Caco-2 (cell line): Measurements from ENCODE around the gene CFAP46. TPM values are rescaled to one million over a fixed set of nuclear protein-coding genes. Genes with fewer than 3 reads are reported as not detected.
"Not testable (repeated sequence)": the region's sequence is repeated elsewhere in the genome, so short reads cannot be mapped to it uniquely, and the experiment has no call there.

ENCODE experiments used
- BruUV-seq: library from RNA; stranded (reverse); fragments of 400-500 nt; replicated peaks from 2 replicates; lab custom pipeline; 2021; lab: Mats Ljungman, UMichigan
- CTCF ChIA-PET: fragments of 300-600 bp; sonication (Branson Sonifier 250); formaldehyde crosslinking; loops from one replicate; lab custom pipeline; 2022; ENCODE audit warnings: antibody characterized with exemption; lab: Charles Lee
- POLR2A ChIA-PET: fragments of 300-600 bp; sonication (Branson Sonifier 250); formaldehyde crosslinking; loops from one replicate; lab custom pipeline; 2022; ENCODE audit warnings: antibody characterized with exemption; lab: Charles Lee
- DNase-seq, 2 experiments: peaks; one replicate each; pipeline versions ENCODE4 v3.0.0 to v3.0.0-alpha.2; 2020 to 2022
- H3K27me3 ChIP-seq: replicated peaks from 2 replicates; pipeline ENCODE4 v1.6.0; 2011; ENCODE audit warnings: low read length; ENCODE audit not compliant: control insufficient read depth, insufficient read depth
- H3K36me3 ChIP-seq: 2 replicates; pipeline ENCODE4 v1.5.1; 2011; ENCODE audit warnings: low read length; ENCODE audit not compliant: control insufficient read depth, insufficient read depth
- H3K4me1 ChIP-seq: fragments of 250-450 bp; sonication (Bioruptor Pico); 2 replicates; pipeline ENCODE4 v1.5.1; 2020; ENCODE audit warnings: mild to moderate bottlenecking
- H3K4me3 ChIP-seq: 2 replicates; pipeline ENCODE4 v1.5.1; 2011; ENCODE audit warnings: low read depth, mild to moderate bottlenecking, control low read depth, low read length
- H3K9me3 ChIP-seq: fragments of 250-450 bp; sonication (Bioruptor Pico); 2 replicates; pipeline ENCODE4 v1.5.1; 2020; ENCODE audit warnings: mild to moderate bottlenecking, moderate library complexity
- H3K27ac Mint-ChIP-seq: one replicate; pipeline ENCODE4 v1.8.0; 2022; ENCODE audit warnings: mixed read lengths; ENCODE audit not compliant: unreplicated experiment
- H3K27me3 Mint-ChIP-seq: one replicate; pipeline ENCODE4 v1.8.0; 2022; ENCODE audit warnings: mixed read lengths; ENCODE audit not compliant: insufficient read depth, unreplicated experiment
- H3K36me3 Mint-ChIP-seq: one replicate; pipeline ENCODE4 v1.8.0; 2022; ENCODE audit warnings: mild to moderate bottlenecking, mixed read lengths; ENCODE audit not compliant: insufficient read depth, unreplicated experiment
- H3K4me1 Mint-ChIP-seq: one replicate; pipeline ENCODE4 v1.8.0; 2022; ENCODE audit warnings: low read depth, mixed read lengths; ENCODE audit not compliant: unreplicated experiment
- H3K4me3 Mint-ChIP-seq: one replicate; pipeline ENCODE4 v1.8.0; 2022; ENCODE audit warnings: mild to moderate bottlenecking, moderate library complexity, mixed read lengths; ENCODE audit not compliant: unreplicated experiment
- H3K9me3 Mint-ChIP-seq: one replicate; pipeline ENCODE4 v1.8.0; 2022; ENCODE audit warnings: mixed read lengths; ENCODE audit not compliant: unreplicated experiment
- intact Hi-C: fragments of 100-400 bp; cut with micrococcal nuclease; formaldehyde crosslinking; loops from one replicate; pipeline ENCODE4 v1.10.0; 2022; ENCODE audit not compliant: unreplicated experiment
- total RNA-seq: library from RNA; stranded (reverse); gene quantifications from 2 replicates; pipeline ENCODE4 v1.2.3, GENCODE V29; 2022
- TF ChIP-seq, protein P1 (sequence below), 2 experiments: fragments of 200-600 bp in 1 of 2; IDR thresholded peaks; 1 replicate in 1 of 2; 2 replicates in 1 of 2; pipeline versions ENCODE4 v1.5.1 to v1.8.0; 2011 to 2022; ENCODE audit warnings: antibody characterized with exemption in 1 of 2, control low read depth in 1 of 2, inconsistent platforms in 1 of 2, low read depth in 1 of 2, low read length in 1 of 2, mild to moderate bottlenecking in 1 of 2, moderate library complexity in 1 of 2; ENCODE audit not compliant: insufficient read depth in 1 of 2, severe bottlenecking in 1 of 2, unreplicated experiment in 1 of 2

Gene CFAP46
- total RNA-seq, 1 experiment from 2014 or later: not detected

DNA sequence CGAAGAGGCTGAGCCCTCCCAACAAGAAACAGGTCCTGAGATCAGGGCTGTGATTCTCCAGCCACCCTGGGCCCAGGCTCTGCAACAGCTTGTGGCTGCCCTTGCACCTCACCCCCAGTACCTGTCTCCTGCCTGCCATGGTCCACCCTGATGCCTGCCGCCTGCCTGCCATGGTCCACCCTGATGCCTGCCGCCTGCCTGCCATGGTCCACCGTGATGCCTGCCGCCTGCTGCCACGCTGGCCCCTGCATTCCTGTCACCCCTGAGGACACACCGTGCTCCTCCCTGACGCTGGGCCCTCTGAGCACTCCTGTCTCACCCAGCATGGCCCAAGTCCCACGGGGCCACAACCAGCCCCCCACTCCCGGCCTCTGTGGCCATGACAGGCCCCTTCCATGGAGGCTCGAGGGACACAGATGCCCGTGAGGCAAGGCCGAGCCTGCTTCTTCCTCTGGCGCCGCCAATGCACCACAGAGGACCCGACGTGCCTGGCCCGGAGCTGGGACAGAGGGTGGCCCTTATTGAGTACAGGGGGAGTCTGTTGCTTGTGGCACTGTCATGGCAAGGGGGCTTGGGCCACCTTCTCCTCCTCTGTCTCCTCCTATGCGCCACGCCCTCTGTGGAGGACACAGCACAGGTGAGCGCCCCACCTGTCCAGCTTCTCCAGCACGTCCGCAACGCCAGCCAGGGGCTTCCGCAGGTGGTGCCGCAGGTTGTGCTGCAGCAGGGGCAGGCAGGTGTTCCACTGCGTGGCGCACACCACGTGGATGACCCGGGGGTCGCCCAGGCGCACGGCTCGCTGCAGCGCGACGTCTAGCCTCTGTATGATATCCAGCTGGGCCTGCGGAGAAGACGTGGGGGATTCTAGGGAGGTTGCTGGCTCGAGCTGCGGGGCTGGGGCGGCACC is 18.1 kb downstream of the CFAP46 start:
- no peaks in the 10 kb centered on the region for H3K4me1 ChIP-seq

DNA sequence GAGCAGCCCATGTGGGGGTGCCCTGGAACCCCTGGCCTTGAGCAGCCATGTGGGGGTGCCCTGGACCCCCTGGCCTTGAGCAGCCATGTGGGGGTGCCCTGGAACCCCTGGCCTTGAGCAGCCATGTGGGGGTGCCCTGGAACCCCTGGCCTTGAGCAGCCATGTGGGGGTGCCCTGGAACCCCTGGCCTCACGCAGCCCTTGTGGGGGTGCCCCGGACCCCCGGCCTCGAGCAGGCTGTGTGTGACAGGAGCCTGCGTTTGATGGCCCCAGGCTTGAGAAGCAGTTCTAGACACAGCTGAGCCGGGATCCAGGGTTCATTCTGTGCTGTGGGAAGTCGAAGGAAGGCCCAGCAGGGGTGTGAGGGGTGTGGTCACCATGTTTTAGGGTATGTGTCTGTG is 19.0 kb downstream of the CFAP46 start:
- H3K4me1 Mint-ChIP-seq, intact Hi-C loops, H3K4me3 ChIP-seq, H3K27me3 ChIP-seq, DNase-seq, H3K36me3 ChIP-seq, H3K9me3 Mint-ChIP-seq, H3K27ac Mint-ChIP-seq, H3K36me3 Mint-ChIP-seq, H3K4me1 ChIP-seq, BruUV-seq, POLR2A ChIA-PET, CTCF ChIA-PET, H3K4me3 Mint-ChIP-seq, H3K9me3 ChIP-seq: not testable (repeated sequence)
- peaks cover 17% of the 10 kb centered on the region for H3K27me3 Mint-ChIP-seq

More for the DNA sequence above, 18.1 kb downstream of the CFAP46 start:
- H3K9me3 ChIP-seq: no peaks in the 10 kb centered on the region
- no peaks in the 10 kb centered on the region for H3K36me3 Mint-ChIP-seq
- no peak overlapping the region for H3K4me3 Mint-ChIP-seq
- no peaks in the 10 kb centered on the region for H3K9me3 Mint-ChIP-seq
- TF ChIP-seq, protein P1, sequence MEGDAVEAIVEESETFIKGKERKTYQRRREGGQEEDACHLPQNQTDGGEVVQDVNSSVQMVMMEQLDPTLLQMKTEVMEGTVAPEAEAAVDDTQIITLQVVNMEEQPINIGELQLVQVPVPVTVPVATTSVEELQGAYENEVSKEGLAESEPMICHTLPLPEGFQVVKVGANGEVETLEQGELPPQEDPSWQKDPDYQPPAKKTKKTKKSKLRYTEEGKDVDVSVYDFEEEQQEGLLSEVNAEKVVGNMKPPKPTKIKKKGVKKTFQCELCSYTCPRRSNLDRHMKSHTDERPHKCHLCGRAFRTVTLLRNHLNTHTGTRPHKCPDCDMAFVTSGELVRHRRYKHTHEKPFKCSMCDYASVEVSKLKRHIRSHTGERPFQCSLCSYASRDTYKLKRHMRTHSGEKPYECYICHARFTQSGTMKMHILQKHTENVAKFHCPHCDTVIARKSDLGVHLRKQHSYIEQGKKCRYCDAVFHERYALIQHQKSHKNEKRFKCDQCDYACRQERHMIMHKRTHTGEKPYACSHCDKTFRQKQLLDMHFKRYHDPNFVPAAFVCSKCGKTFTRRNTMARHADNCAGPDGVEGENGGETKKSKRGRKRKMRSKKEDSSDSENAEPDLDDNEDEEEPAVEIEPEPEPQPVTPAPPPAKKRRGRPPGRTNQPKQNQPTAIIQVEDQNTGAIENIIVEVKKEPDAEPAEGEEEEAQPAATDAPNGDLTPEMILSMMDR (IDR thresholded peaks at IDR 0.05; ENCODE audit: insufficient read depth in 1 of 2, low read depth in 1 of 2, low read length in 1 of 2, severe bottlenecking in 1 of 2, unreplicated experiment in 1 of 2): no peak
- no TSS peak for BruUV-seq
- no peaks in the 10 kb centered on the region for H3K4me1 Mint-ChIP-seq
- DNase-seq: no peak
- no peak overlapping the region for H3K4me3 ChIP-seq
- intact Hi-C loops: no loop called here
- H3K27ac Mint-ChIP-seq: no peak overlapping the region
- no peaks in the 10 kb centered on the region for H3K36me3 ChIP-seq
- peaks cover 16% of the 10 kb centered on the region for H3K27me3 Mint-ChIP-seq
- POLR2A ChIA-PET: no interaction called here
- CTCF ChIA-PET: no interaction called here
- peaks cover 1% of the 10 kb centered on the region for H3K27me3 ChIP-seq

DNA sequence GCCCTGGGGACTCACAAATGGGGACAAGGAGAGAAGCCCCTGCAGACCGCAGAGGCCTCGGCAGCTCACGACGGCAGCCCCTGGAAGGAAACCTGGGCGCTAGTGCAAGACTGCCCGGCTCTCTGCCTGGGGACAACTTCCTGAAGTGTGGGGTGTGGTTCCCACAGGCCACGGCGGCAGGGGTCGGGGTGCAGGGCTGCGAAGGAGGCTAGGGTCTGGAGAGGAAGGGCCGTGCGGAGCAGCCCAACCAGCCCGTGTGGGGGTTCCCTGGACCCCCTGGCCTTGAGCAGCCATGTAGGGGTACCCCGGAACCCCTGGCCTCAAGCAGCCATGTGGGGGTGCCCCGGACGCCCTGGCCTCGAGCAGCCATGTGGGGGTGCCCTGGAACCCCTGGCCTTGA is 19.5 kb downstream of the CFAP46 start:
- intact Hi-C loops: no loop called here
- no peak for DNase-seq
- Mint-ChIP-seq H3K4me1 (no peaks in the 10 kb centered on the region), H3K4me3 (no peak overlapping the region), H3K27me3 (peaks cover 16% of the 10 kb centered on the region), H3K36me3 (no peaks in the 10 kb centered on the region), H3K27ac (no peak overlapping the region), H3K9me3 (no peaks in the 10 kb centered on the region)
- Histone ChIP-seq H3K4me3 (no peak overlapping the region), H3K27me3 (peaks cover 1% of the 10 kb centered on the region), H3K9me3 (no peaks in the 10 kb centered on the region), H3K36me3 (no peaks in the 10 kb centered on the region), H3K4me1 (no peaks in the 10 kb centered on the region)
- TF ChIP-seq, protein P1 (IDR thresholded peaks at IDR 0.05; ENCODE audit: insufficient read depth in 1 of 2, low read depth in 1 of 2, low read length in 1 of 2, severe bottlenecking in 1 of 2, unreplicated experiment in 1 of 2): no peak
- CTCF ChIA-PET: no interaction called here
- BruUV-seq: no TSS peak
- POLR2A ChIA-PET: no interaction called here
